Mesothelial cell of epicardium (in vitro differentiated cells): Measurements from ENCODE around the gene ACIN1. TPM values are rescaled to one million over a fixed set of nuclear protein-coding genes. Genes with fewer than 3 reads are reported as not detected.

Experiments used
- DNase-seq, 2 experiments: peaks; one replicate each; pipeline ENCODE4 v3.0.0; 2021; ENCODE audit warnings: low spot score in 2 of 2; ENCODE audit not compliant: unreplicated experiment in 2 of 2
- H3K27ac Mint-ChIP-seq: 2 replicates; pipeline ENCODE4 v1.8.0; 2021; ENCODE audit warnings: mixed read lengths
- H3K27me3 Mint-ChIP-seq: 2 replicates; pipeline ENCODE4 v1.8.0; 2021; ENCODE audit warnings: low read depth, mixed read lengths
- H3K36me3 Mint-ChIP-seq: 2 replicates; pipeline ENCODE4 v1.8.0; 2021; ENCODE audit warnings: mixed read lengths
- H3K4me1 Mint-ChIP-seq: 2 replicates; pipeline ENCODE4 v1.8.0; 2021; ENCODE audit warnings: mixed read lengths
- H3K4me3 Mint-ChIP-seq: 2 replicates; pipeline ENCODE4 v1.8.0; 2021; ENCODE audit warnings: mild to moderate bottlenecking, moderate library complexity, mixed read lengths
- H3K9me3 Mint-ChIP-seq: 2 replicates; pipeline ENCODE4 v1.8.0; 2021; ENCODE audit warnings: mixed read lengths
- CTCF ChIP-seq: fragments of 200-600 bp; sonication (generic); IDR thresholded peaks from one replicate; pipeline ENCODE4 v1.5.0; 2021; ENCODE audit warnings: antibody characterized with exemption; ENCODE audit not compliant: unreplicated experiment
- total RNA-seq: library from RNA; stranded (reverse); gene quantifications from 3 replicates; pipeline ENCODE4 v1.2.1, GENCODE V29; 2021

ACIN1 gene
- total RNA-seq, 1 donor from 2014 or later: 401 TPM

GRCh38 chr14:23024612-23025075 lies 70.3 kb downstream of the ACIN1 start:
- peaks cover 16% of the 10 kb centered on the region for H3K4me1 Mint-ChIP-seq
- H3K36me3 Mint-ChIP-seq: peaks cover 29% of the 10 kb centered on the region
- no peak for DNase-seq
- no peaks in the 10 kb centered on the region for H3K27me3 Mint-ChIP-seq
- peak overlapping the region; percentile 41 for H3K27ac Mint-ChIP-seq
- H3K4me3 Mint-ChIP-seq: no peak overlapping the region
- TF ChIP-seq CTCF: no peak
- no peaks in the 10 kb centered on the region for H3K9me3 Mint-ChIP-seq

GRCh38 chr14:23023795-23024152 lies 71.2 kb downstream of the ACIN1 start:
- peak overlapping the region; percentile 61 for H3K27ac Mint-ChIP-seq
- no peak for TF ChIP-seq CTCF
- peaks cover 24% of the 10 kb centered on the region for H3K36me3 Mint-ChIP-seq
- H3K4me3 Mint-ChIP-seq: no peak overlapping the region
- no peaks in the 10 kb centered on the region for H3K27me3 Mint-ChIP-seq
- H3K9me3 Mint-ChIP-seq: no peaks in the 10 kb centered on the region
- DNase-seq: no peak
- peaks cover 16% of the 10 kb centered on the region for H3K4me1 Mint-ChIP-seq

GRCh38 chr14:23023022-23023794 lies 71.7 kb downstream of the ACIN1 start:
- H3K36me3 Mint-ChIP-seq: peaks cover 22% of the 10 kb centered on the region
- no peaks in the 10 kb centered on the region for H3K27me3 Mint-ChIP-seq
- H3K9me3 Mint-ChIP-seq: no peaks in the 10 kb centered on the region
- DNase-seq: no peak
- H3K27ac Mint-ChIP-seq: no peak overlapping the region
- peaks cover 16% of the 10 kb centered on the region for H3K4me1 Mint-ChIP-seq
- no peak overlapping the region for H3K4me3 Mint-ChIP-seq
- no peak for TF ChIP-seq CTCF

- peaks cover 17% of the 10 kb centered on the region for H3K36me3 Mint-ChIP-seq
- no peak for DNase-seq
- peaks cover 16% of the 10 kb centered on the region for H3K4me1 Mint-ChIP-seq
- H3K27ac Mint-ChIP-seq: no peak overlapping the region
- no peak for TF ChIP-seq CTCF
- no peaks in the 10 kb centered on the region for H3K9me3 Mint-ChIP-seq
- H3K4me3 Mint-ChIP-seq: no peak overlapping the region
- no peaks in the 10 kb centered on the region for H3K27me3 Mint-ChIP-seq
These were observed 73.0 kb downstream of the ACIN1 start for GRCh38 chr14:23021889-23022442.

- Mint-ChIP-seq H3K9me3 (no peaks in the 10 kb centered on the region), H3K4me1 (peaks cover 16% of the 10 kb centered on the region), H3K36me3 (peaks cover 17% of the 10 kb centered on the region), H3K4me3 (no peak overlapping the region), H3K27me3 (no peaks in the 10 kb centered on the region), H3K27ac (no peak overlapping the region)
- no peak for TF ChIP-seq CTCF
- no peak for DNase-seq
These were observed 73.5 kb downstream of the ACIN1 start for GRCh38 chr14:23021434-23021833.
